HepG2 (cell line): ENCODE results near the gene PXK. TPM values are rescaled to one million over a fixed set of nuclear protein-coding genes. Genes with fewer than 3 reads are reported as not detected.

Source experiments
- ATAC-seq: fragments of 200-7000 bp; cut with Tn5 transposase; 3 replicates; pipeline ENCODE4 v1.9.1; 2020; ENCODE audit warnings: mild to moderate bottlenecking, moderate library complexity
- BruUV-seq: library from RNA; stranded (reverse); fragments of 400-500 nt; replicated peaks from 2 replicates; lab custom pipeline; 2021; lab: Mats Ljungman, UMichigan
- CTCF ChIA-PET: fragments of 300-600 bp; formaldehyde crosslinking; extraction: SDS; loops from one replicate; lab custom pipeline; 2021; ENCODE audit warnings: low total read pairs, inconsistent platforms, low intra/inter-chr PET ratio; lab: Yijun Ruan, JAX
- POLR2A ChIA-PET: fragments of 350-600 bp; sonication (Branson Sonifier 250); formaldehyde crosslinking; loops from one replicate; lab custom pipeline; 2020; ENCODE audit warnings: antibody characterized with exemption, inconsistent platforms; lab: Yijun Ruan, JAX
- DNase-seq: peaks from one replicate; pipeline ENCODE4 v3.0.0-alpha.2; 2015; ENCODE audit warnings: low spot score
- FAIRE-seq: peaks from 3 replicates; lab custom pipeline; 2011; peaks lifted over from hg19 to GRCh38; lab: Jason Lieb, UNC
- H2AFZ ChIP-seq: one replicate; pipeline ENCODE4 v1.6.1; 2011; ENCODE audit warnings: low read length, inconsistent platforms
- H3K27ac ChIP-seq: fragments of 300-600 bp; 3 replicates; pipeline ENCODE4 v1.8.0; 2011; ENCODE audit warnings: mixed run types, mild to moderate bottlenecking, mixed read lengths, low read length, inconsistent platforms; ENCODE audit not compliant: insufficient read depth; ENCODE audit errors: extremely low read length
- H3K27me3 ChIP-seq, 2 experiments: fragments of 200-600 bp in 1 of 2; 2 replicates in 1 of 2; 3 replicates in 1 of 2; pipeline versions ENCODE4 v1.6.0 to v1.8.0; 2011; ENCODE audit warnings: low read length in 2 of 2, mild to moderate bottlenecking in 2 of 2, moderate library complexity in 2 of 2, inconsistent platforms in 1 of 2; ENCODE audit not compliant: insufficient read depth in 2 of 2, control insufficient read depth in 1 of 2
- H3K36me3 ChIP-seq, 2 experiments: fragments of 200-600 bp in 1 of 2; replicated peaks in 1 of 2; 2 replicates in 1 of 2; 3 replicates in 1 of 2; pipeline versions ENCODE4 v1.5.1 to v1.8.0; 2011; ENCODE audit warnings: low read length in 2 of 2, inconsistent platforms in 1 of 2; ENCODE audit not compliant: insufficient read depth in 2 of 2, control insufficient read depth in 1 of 2
- H3K4me1 ChIP-seq: 2 replicates; pipeline ENCODE4 v1.5.1; 2012; ENCODE audit warnings: low read length, inconsistent platforms; ENCODE audit not compliant: insufficient read depth
- H3K4me2 ChIP-seq: 2 replicates; pipeline ENCODE4 v1.6.0; 2011; ENCODE audit warnings: low read depth, low read length, inconsistent platforms
- H3K4me3 ChIP-seq, 3 experiments: fragments of 200-600 bp in 1 of 3; sonication (generic), shearing (Covaris generic) in 1 of 3; replicated peaks in 1 of 3; 2 replicates each; pipeline ENCODE4 v1.5.1; 2011 to 2016; ENCODE audit warnings: low read length in 3 of 3, inconsistent platforms in 2 of 3, low read depth in 2 of 3, mild to moderate bottlenecking in 2 of 3, control low read depth in 1 of 3, mixed read lengths in 1 of 3; ENCODE audit not compliant: insufficient read depth in 1 of 3
- H3K79me2 ChIP-seq: one replicate; pipeline ENCODE4 v1.6.1; 2011; ENCODE audit warnings: low read length, inconsistent platforms; ENCODE audit not compliant: insufficient read depth
- H3K9ac ChIP-seq: 2 replicates; pipeline ENCODE4 v1.6.0; 2011; ENCODE audit warnings: mild to moderate bottlenecking, low read depth, low read length, inconsistent platforms; ENCODE audit not compliant: insufficient read depth
- H3K9me3 ChIP-seq: 2 replicates; pipeline ENCODE4 v1.5.1; 2012; ENCODE audit warnings: mild to moderate bottlenecking, low read length
- H4K20me1 ChIP-seq: 2 replicates; pipeline ENCODE4 v1.6.0; 2011; ENCODE audit warnings: inconsistent platforms, mild to moderate bottlenecking, low read length, moderate library complexity; ENCODE audit not compliant: insufficient read depth
- FOXJ3 ChIP-seq: sonication (generic); formaldehyde crosslinking; IDR thresholded peaks from 2 replicates; pipeline ENCODE4 v1.4.0; 2020; ENCODE audit warnings: missing genetic modification reagents, mild to moderate bottlenecking, borderline replicate concordance
- HMG20A ChIP-seq: IDR thresholded peaks from 2 replicates; pipeline ENCODE4 v1.6.1; 2016; ENCODE audit warnings: borderline replicate concordance
- HNF4G ChIP-seq, 2 experiments: sonication (generic) in 1 of 2; formaldehyde crosslinking in 1 of 2; IDR thresholded peaks; 2 replicates each; pipeline versions ENCODE4 v1.4.0 to v1.6.1; 2011 to 2020; ENCODE audit warnings: borderline replicate concordance in 2 of 2, low read depth in 2 of 2, mild to moderate bottlenecking in 2 of 2, low read length in 1 of 2, missing genetic modification reagents in 1 of 2, moderate library complexity in 1 of 2
- JUND ChIP-seq: sonication (generic); formaldehyde crosslinking; IDR thresholded peaks from 2 replicates; pipeline ENCODE4 v1.8.0; 2022; ENCODE audit warnings: mild to moderate bottlenecking, missing genetic modification reagents
- MAFK ChIP-seq, 2 experiments: IDR thresholded peaks in 1 of 2; conservative IDR thresholded peaks in 1 of 2; 2 replicates each; pipeline ENCODE4 v1.6.1; 2011; ENCODE audit warnings: improper control_type of control experiment in 2 of 2, low read length in 2 of 2
- PRDM4 ChIP-seq: sonication (generic); formaldehyde crosslinking; IDR thresholded peaks from 2 replicates; pipeline ENCODE4 v1.9.0; 2021; ENCODE audit warnings: missing genetic modification reagents, borderline replicate concordance
- RORA ChIP-seq: sonication (generic); formaldehyde crosslinking; IDR thresholded peaks from 2 replicates; pipeline ENCODE4 v1.5.0; 2020; ENCODE audit warnings: mild to moderate bottlenecking, missing genetic modification reagents, moderate library complexity
- ZBTB33 ChIP-seq: sonication (generic); formaldehyde crosslinking; IDR thresholded peaks from 2 replicates; pipeline ENCODE4 v1.4.0; 2020; ENCODE audit warnings: missing genetic modification reagents
- ZNF749 ChIP-seq: sonication (generic); formaldehyde crosslinking; IDR thresholded peaks from 2 replicates; pipeline ENCODE4 v1.8.0; 2022; ENCODE audit warnings: mild to moderate bottlenecking, missing genetic modification reagents, moderate library complexity, borderline replicate concordance
- WGBS: methylation state at CpG from one replicate; pipeline ENCODE4 v1.1.6; 2017; ENCODE audit warnings: low lambda C conversion rate; 5-methylcytosine and 5-hydroxymethylcytosine counted together
- in situ Hi-C: cut with HindIII; loops from 2 replicates; pipeline ENCODE4 v1.10.0; 2017; ENCODE audit warnings: low pct_unique_long_range_greater_than_20kb; ENCODE audit not compliant: extremely low pct_ligation_motif_present
- intact Hi-C: fragments of 100-400 bp; cut with micrococcal nuclease; formaldehyde crosslinking; loops from one replicate; pipeline ENCODE4 v1.10.0; 2022; ENCODE audit not compliant: unreplicated experiment
- polyA plus RNA-seq, 8 experiments: library from polyadenylated mRNA; depleted of rRNA in 3 of 8; stranded (reverse) in 7 of 8; unstranded in 1 of 8; fragments of >200 nt; fragmentation: Illumina TruSeq in 4 of 8; extraction: Trizol in 4 of 8; gene quantifications; 2 replicates each; pipeline versions ENCODE4 v1.2.1 to v1.2.3, GENCODE V29; 2011 to 2016; ENCODE audit warnings: low read depth in 4 of 8, missing spikeins in 1 of 8, mixed read lengths in 1 of 8; ENCODE audit not compliant: insufficient read depth in 1 of 8
- total RNA-seq, 5 experiments: library from RNA; depleted of rRNA; stranded (reverse); fragments of >200 nt; fragmentation: Illumina TruSeq; extraction: Trizol; gene quantifications; 2 replicates each; pipeline ENCODE4 v1.2.3, GENCODE V29; 2016; ENCODE audit warnings: low read depth in 1 of 5

PXK gene
- total and polyA plus RNA-seq, 2 of the 13 experiments (the other 11 are each of a cell fraction or from before 2014, with no cell fraction given) = 6.4 to 18.6 TPM

- intact Hi-C loops = no loop called here
- Histone ChIP-seq H3K9me3 (no peaks in the 10 kb centered on the region), H3K27ac (no peak overlapping the region), H2AFZ (no peak overlapping the region), H4K20me1 (no peaks in the 10 kb centered on the region), H3K4me2 (no peak overlapping the region), H3K4me3 (no peak overlapping the region), H3K4me1 (peaks cover 14% of the 10 kb centered on the region), H3K36me3 (peaks cover 1 to 9% of the 10 kb centered on the region in 2 experiments; a peak in 1 of 5 replicates), H3K27me3 (no peaks in the 10 kb centered on the region), H3K79me2 (no peaks in the 10 kb centered on the region), H3K9ac (no peak overlapping the region)
- DNase-seq (no peak), FAIRE-seq (no peak), ATAC-seq (no peak)
- TF ChIP-seq FOXJ3 (CRISPR knock-in tag) (no peak), JUND (CRISPR knock-in tag) (no peak), MAFK (conservative IDR thresholded peaks at IDR 0.05 in 1 of 2, IDR thresholded peaks at IDR 0.05 in 1 of 2; ENCODE audit: low read length in 2 of 2) (peak; percentile 11 to 62; a peak in 2 of 4 replicates)
- CTCF ChIA-PET = no interaction called here
- 86% methylated on average over 6 of the region's 6 CpGs for WGBS
- in situ Hi-C loops = no loop called here
- BruUV-seq = no TSS peak
- POLR2A ChIA-PET = no interaction called here
These were observed 55.2 kb downstream of the PXK start for GRCh38 chr3:58387650-58388546.

- H3K27me3 ChIP-seq = no peaks in the 10 kb centered on the region
- CTCF ChIA-PET = no interaction called here
- POLR2A ChIA-PET = no interaction called here
- intact Hi-C loops = no loop called here
- no peak overlapping the region for H3K4me3 ChIP-seq
- FAIRE-seq (no peak), ATAC-seq (no peak; the same call in 2 of the 3 replicates), DNase-seq (peak; percentile 16)
- H3K9me3 ChIP-seq = no peaks in the 10 kb centered on the region
- no peak overlapping the region for H2AFZ ChIP-seq
- in situ Hi-C loops = no loop called here
- H4K20me1 ChIP-seq = no peaks in the 10 kb centered on the region
- H3K79me2 ChIP-seq = no peaks in the 10 kb centered on the region
- H3K36me3 ChIP-seq = peaks cover 1 to 6% of the 10 kb centered on the region in 2 experiments; a peak in 1 of 5 replicates
- H3K9ac ChIP-seq = no peak overlapping the region
- H3K27ac ChIP-seq = no peak overlapping the region
- H3K4me1 ChIP-seq = peaks cover 14% of the 10 kb centered on the region
- no TSS peak for BruUV-seq
- no peak overlapping the region for H3K4me2 ChIP-seq
- TF ChIP-seq PRDM4 (CRISPR knock-in tag) = no peak
- TF ChIP-seq HNF4G (IDR thresholded peaks at IDR 0.05; ENCODE audit: borderline replicate concordance, low read depth, low read length) = no peak
- no peak for TF ChIP-seq HNF4G (CRISPR knock-in tag; IDR thresholded peaks at IDR 0.05; ENCODE audit: borderline replicate concordance, low read depth)
- TF ChIP-seq ZNF749 = no peak
- TF ChIP-seq ZBTB33 (CRISPR knock-in tag) = no peak
- no peak for TF ChIP-seq HMG20A (CRISPR knock-in tag)
- TF ChIP-seq RORA = no peak
These were observed 55.9 kb downstream of the PXK start for GRCh38 chr3:58388550-58389091.
